Ishikawa (cell line): ENCODE data around the gene PPP1R13B.

Experiments used
- CEBPB ChIP-seq: IDR thresholded peaks from 2 replicates; pipeline ENCODE4 v1.6.1; 2012
- EP300 ChIP-seq: IDR thresholded peaks from 2 replicates; pipeline ENCODE4 v1.6.1; 2012; ENCODE audit warnings: borderline replicate concordance
- RAD21 ChIP-seq: IDR thresholded peaks from 2 replicates; pipeline ENCODE4 v1.6.1; 2012; ENCODE audit warnings: low read depth
- REST ChIP-seq: IDR thresholded peaks from 2 replicates; pipeline ENCODE4 v1.6.1; 2012; ENCODE audit warnings: low read depth, mild to moderate bottlenecking
- TEAD4 ChIP-seq: IDR thresholded peaks from 2 replicates; pipeline ENCODE4 v1.6.1; 2012
- ZBTB7A ChIP-seq: IDR thresholded peaks from 2 replicates; pipeline ENCODE4 v1.6.1; 2012; ENCODE audit warnings: low read depth

GRCh38 chr14:103868242-103868897 lies 21.0 kb upstream of the PPP1R13B start:
- no peak for TF ChIP-seq CEBPB
- no peak for TF ChIP-seq ZBTB7A
- no peak for TF ChIP-seq RAD21
- TF ChIP-seq REST, result no peak
- TF ChIP-seq EP300, result no peak
- TF ChIP-seq TEAD4, result no peak
